ENCODE results near the gene TENM4. TPM values are rescaled to one million over a fixed set of nuclear protein-coding genes. Genes with fewer than 3 reads are reported as not detected.
"Not testable (repeated sequence)": the region's sequence is repeated elsewhere in the genome, so short reads cannot be mapped to it uniquely, and the experiment has no call there.

Gene TENM4
- polyA plus RNA-seq, 1 experiment: 5.5 TPM

- H3K4me3 ChIP-seq (ENCODE audit: low read depth, low read length): no peak overlapping the region
- H3K27me3 ChIP-seq (ENCODE audit: control insufficient read depth, insufficient read depth, low read length): no peaks in the 10 kb centered on the region
- no peak for DNase-seq (ENCODE audit: low read depth, low spot score)
- peaks cover 14% of the 10 kb centered on the region for H3K9me3 ChIP-seq (ENCODE audit: control insufficient read depth, insufficient read depth, low read length)
- CTCF ChIA-PET: no interaction called here
- POLR2A ChIA-PET: no interaction called here
- no peak overlapping the region for H3K27ac ChIP-seq (ENCODE audit: low read depth, low read length)
- no peak for TF ChIP-seq CTCF (IDR thresholded peaks at IDR 0.05; ENCODE audit: low read depth, low read length)
These were observed 557.3 kb downstream of the TENM4 start for GRCh38 chr11:78883506-78883905.

- DNase-seq (ENCODE audit: low read depth, low spot score); H3K4me3 ChIP-seq (ENCODE audit: low read depth, low read length); H3K27me3 ChIP-seq (ENCODE audit: control insufficient read depth, insufficient read depth, low read length); CTCF ChIA-PET; POLR2A ChIA-PET; H3K27ac ChIP-seq (ENCODE audit: low read depth, low read length): not testable (repeated sequence)
- H3K9me3 ChIP-seq (ENCODE audit: control insufficient read depth, insufficient read depth, low read length): peaks cover 16% of the 10 kb centered on the region
These were observed 561.5 kb downstream of the TENM4 start for GRCh38 chr11:78879094-78879980.

DNA sequence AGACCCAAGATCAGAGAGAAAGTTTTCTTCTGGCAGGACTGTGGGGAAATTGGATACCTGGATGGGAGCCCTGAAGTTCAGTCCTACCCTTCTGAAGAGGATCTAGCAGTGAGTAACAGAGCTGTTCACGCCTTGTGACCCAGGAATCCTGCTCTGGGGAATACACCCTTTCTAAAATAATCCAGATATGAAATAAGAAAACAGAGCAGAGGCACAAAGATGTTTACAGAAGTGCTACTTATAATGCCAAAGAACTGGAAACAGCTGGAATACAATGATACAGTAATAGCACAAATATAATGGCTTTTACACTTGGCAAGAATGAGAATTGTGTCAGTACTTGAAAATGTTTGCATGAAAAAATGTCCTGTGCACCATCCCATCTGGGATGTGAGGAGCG, 562.2 kb downstream of the TENM4 start:
- DNase-seq (ENCODE audit: low read depth, low spot score): no peak
- Histone ChIP-seq H3K9me3 (ENCODE audit: control insufficient read depth, insufficient read depth, low read length) (peaks cover 16% of the 10 kb centered on the region), H3K27me3 (ENCODE audit: control insufficient read depth, insufficient read depth, low read length) (no peaks in the 10 kb centered on the region), H3K4me3 (ENCODE audit: low read depth, low read length) (no peak overlapping the region), H3K27ac (ENCODE audit: low read depth, low read length) (no peak overlapping the region)
- TF ChIP-seq CTCF (IDR thresholded peaks at IDR 0.05; ENCODE audit: low read depth, low read length): no peak
- ChIA-PET POLR2A (interaction anchor here (0.5 kb wide), 1 partner anchor 11 kb away, joined by 5 read pairs; no protein-coding TSS in a partner anchor), CTCF (no interaction called here)

DNA sequence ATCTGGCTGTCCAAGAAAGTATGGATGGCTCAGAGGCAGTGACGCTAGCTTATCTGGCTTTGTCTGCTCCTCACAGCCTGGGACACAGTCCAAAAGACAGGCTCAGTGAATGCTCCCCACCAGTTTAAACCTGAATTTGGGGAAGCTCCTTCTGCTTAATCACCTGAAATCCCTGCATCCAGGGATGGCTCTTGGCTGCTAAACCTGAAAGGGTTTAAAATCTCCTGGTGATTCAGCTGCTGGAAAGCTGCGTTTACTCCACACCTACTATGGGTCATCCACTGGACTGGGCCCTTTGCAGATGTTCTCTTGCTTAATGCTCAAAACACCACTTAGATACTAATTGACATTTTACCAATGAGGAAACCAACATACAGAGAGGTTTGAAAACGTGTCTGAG, 564.2 kb downstream of the TENM4 start:
- ChIA-PET CTCF (interaction anchor here (1.4 kb wide), 1 partner anchor 231 kb away, joined by 3 read pairs; no protein-coding TSS in a partner anchor), POLR2A (no interaction called here)
- no peak for DNase-seq (ENCODE audit: low read depth, low spot score)
- Histone ChIP-seq H3K27ac (ENCODE audit: low read depth, low read length) (no peak overlapping the region), H3K27me3 (ENCODE audit: control insufficient read depth, insufficient read depth, low read length) (no peaks in the 10 kb centered on the region), H3K9me3 (ENCODE audit: control insufficient read depth, insufficient read depth, low read length) (peaks cover 16% of the 10 kb centered on the region), H3K4me3 (ENCODE audit: low read depth, low read length) (no peak overlapping the region)
- no peak for TF ChIP-seq CTCF (IDR thresholded peaks at IDR 0.05; ENCODE audit: low read depth, low read length)

- DNase-seq (ENCODE audit: low read depth, low spot score): no peak
- POLR2A ChIA-PET: no interaction called here
- CTCF ChIA-PET: no interaction called here
- no peaks in the 10 kb centered on the region for H3K27me3 ChIP-seq (ENCODE audit: control insufficient read depth, insufficient read depth, low read length)
- no peak overlapping the region for H3K4me3 ChIP-seq (ENCODE audit: low read depth, low read length)
- TF ChIP-seq CTCF (IDR thresholded peaks at IDR 0.05; ENCODE audit: low read depth, low read length): no peak
- no peak overlapping the region for H3K27ac ChIP-seq (ENCODE audit: low read depth, low read length)
- H3K9me3 ChIP-seq (ENCODE audit: control insufficient read depth, insufficient read depth, low read length): no peaks in the 10 kb centered on the region
These were observed 570.2 kb downstream of the TENM4 start for GRCh38 chr11:78870655-78871054.
